Ishikawa (cell line): ENCODE data around the gene GNA15.

Experiments
- CEBPB ChIP-seq: IDR thresholded peaks from 2 replicates; pipeline ENCODE4 v1.6.1; 2012
- CREB1 ChIP-seq: IDR thresholded peaks from 2 replicates; pipeline ENCODE4 v1.6.1; 2012; ENCODE audit warnings: low read depth
- EGR1 ChIP-seq: IDR thresholded peaks from 2 replicates; pipeline ENCODE4 v1.6.1; 2012
- EP300 ChIP-seq: IDR thresholded peaks from 2 replicates; pipeline ENCODE4 v1.6.1; 2012; ENCODE audit warnings: borderline replicate concordance
- FOXM1 ChIP-seq: IDR thresholded peaks from 2 replicates; pipeline ENCODE4 v1.6.1; 2012; ENCODE audit warnings: low read depth, borderline replicate concordance
- NFIC ChIP-seq: IDR thresholded peaks from 2 replicates; pipeline ENCODE4 v1.6.1; 2012
- RAD21 ChIP-seq: IDR thresholded peaks from 2 replicates; pipeline ENCODE4 v1.6.1; 2012; ENCODE audit warnings: low read depth
- TAF1 ChIP-seq: IDR thresholded peaks from 2 replicates; pipeline ENCODE4 v1.6.1; 2012; ENCODE audit warnings: low read depth, mild to moderate bottlenecking
- TCF12 ChIP-seq: IDR thresholded peaks from 2 replicates; pipeline ENCODE4 v1.6.1; 2012; ENCODE audit warnings: low read depth
- TEAD4 ChIP-seq: IDR thresholded peaks from 2 replicates; pipeline ENCODE4 v1.6.1; 2012
- YY1 ChIP-seq: IDR thresholded peaks from 2 replicates; pipeline ENCODE4 v1.6.1; 2012; ENCODE audit warnings: low read depth
- ZBTB7A ChIP-seq: IDR thresholded peaks from 2 replicates; pipeline ENCODE4 v1.6.1; 2012; ENCODE audit warnings: low read depth
- TF ChIP-seq, protein P1 (sequence below): IDR thresholded peaks from 2 replicates; pipeline ENCODE4 v1.6.1; 2012
- TF ChIP-seq, protein P2 (sequence below): IDR thresholded peaks from 2 replicates; pipeline ENCODE4 v1.6.1; 2012
- TF ChIP-seq, protein P3 (sequence below): IDR thresholded peaks from 2 replicates; pipeline ENCODE4 v1.6.1; 2012; ENCODE audit warnings: low read depth, mild to moderate bottlenecking

Gene GNA15

DNA sequence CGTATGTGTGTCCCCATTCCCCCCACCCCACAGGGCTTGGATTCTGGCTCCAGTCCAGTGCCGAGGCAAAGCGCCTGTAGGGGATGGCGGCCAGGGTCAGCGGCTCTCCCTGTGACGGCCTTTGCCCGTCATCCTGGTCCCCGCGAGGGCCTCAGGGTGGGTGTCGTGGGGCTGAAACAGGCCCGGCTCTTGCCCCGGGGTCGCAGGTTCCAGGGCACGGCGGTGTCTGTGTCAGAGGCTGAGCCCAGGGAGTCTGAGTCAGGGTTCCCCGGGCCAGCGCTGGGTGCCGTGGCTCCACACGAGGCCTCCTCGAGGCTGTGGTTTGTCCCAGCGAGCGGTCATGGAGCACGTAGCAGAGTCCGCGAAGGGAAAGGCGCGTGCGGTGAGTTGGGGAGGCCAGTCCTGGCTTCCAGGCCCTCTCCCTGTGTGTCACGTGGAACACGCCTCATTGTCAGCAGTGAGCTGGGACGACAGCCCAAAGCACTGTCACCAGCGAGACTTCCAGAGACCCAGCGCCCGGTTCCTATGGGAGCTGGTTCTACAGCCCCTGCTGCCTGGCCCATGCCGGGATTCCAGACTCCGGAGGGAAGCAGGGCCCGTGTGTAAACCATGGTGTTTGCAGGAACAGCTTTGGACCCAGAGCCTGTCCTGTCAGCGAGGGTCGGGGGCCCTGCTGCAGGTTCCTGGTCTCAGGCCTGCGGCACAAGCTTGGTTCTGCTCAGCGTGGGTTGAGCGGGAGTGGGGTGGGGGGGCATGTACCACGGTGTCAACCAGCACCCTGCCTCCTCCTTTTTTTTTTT is 63.3 kb downstream of the GNA15 start:
- TF ChIP-seq CEBPB: no peak
- TF ChIP-seq ZBTB7A: no peak
- no peak for TF ChIP-seq NFIC
- TF ChIP-seq EP300: no peak
- no peak for TF ChIP-seq TCF12
- TF ChIP-seq RAD21: no peak
- TF ChIP-seq, protein P1, sequence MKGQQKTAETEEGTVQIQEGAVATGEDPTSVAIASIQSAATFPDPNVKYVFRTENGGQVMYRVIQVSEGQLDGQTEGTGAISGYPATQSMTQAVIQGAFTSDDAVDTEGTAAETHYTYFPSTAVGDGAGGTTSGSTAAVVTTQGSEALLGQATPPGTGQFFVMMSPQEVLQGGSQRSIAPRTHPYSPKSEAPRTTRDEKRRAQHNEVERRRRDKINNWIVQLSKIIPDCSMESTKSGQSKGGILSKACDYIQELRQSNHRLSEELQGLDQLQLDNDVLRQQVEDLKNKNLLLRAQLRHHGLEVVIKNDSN: no peak
- no peak for TF ChIP-seq EGR1
- TF ChIP-seq, protein P2, sequence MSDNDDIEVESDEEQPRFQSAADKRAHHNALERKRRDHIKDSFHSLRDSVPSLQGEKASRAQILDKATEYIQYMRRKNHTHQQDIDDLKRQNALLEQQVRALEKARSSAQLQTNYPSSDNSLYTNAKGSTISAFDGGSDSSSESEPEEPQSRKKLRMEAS: no peak

DNA sequence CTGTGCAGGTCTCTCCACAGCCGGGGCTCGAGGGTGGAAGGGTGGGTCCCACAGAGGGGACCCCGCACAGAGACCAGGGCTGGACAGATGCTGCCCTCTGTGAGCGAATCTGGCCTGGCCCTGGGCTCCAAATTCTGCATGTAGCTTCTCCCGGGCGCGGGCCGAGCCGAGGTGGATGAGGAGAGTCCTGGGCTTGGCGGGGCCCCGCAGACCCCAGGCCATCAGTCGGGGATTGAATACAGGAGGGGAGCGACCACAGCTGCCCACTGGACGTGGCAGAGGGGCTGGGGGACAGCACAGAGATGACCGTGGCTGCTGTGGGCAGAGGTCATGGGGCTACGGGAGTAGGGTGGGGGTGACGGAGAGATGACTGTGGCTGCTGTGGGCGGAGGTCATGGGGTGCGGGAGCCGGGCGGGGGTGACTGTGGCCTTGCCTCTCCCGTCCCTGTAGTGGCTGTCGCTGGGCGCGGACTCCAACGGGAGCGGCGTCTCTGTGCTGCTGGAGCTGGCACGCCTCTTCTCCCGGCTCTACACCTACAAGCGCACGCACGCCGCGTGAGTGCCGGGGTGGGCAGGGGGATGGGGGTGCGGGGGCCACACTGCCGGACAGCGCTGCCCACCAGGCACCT is 65.4 kb downstream of the GNA15 start:
- TF ChIP-seq CEBPB (no peak), ZBTB7A (no peak), EP300 (no peak), TAF1 (no peak), YY1 (no peak), NFIC (no peak), TEAD4 (no peak), FOXM1 (no peak), RAD21 (no peak), EGR1 (no peak), CREB1 (no peak), TCF12 (no peak)
- TF ChIP-seq, protein P3, sequence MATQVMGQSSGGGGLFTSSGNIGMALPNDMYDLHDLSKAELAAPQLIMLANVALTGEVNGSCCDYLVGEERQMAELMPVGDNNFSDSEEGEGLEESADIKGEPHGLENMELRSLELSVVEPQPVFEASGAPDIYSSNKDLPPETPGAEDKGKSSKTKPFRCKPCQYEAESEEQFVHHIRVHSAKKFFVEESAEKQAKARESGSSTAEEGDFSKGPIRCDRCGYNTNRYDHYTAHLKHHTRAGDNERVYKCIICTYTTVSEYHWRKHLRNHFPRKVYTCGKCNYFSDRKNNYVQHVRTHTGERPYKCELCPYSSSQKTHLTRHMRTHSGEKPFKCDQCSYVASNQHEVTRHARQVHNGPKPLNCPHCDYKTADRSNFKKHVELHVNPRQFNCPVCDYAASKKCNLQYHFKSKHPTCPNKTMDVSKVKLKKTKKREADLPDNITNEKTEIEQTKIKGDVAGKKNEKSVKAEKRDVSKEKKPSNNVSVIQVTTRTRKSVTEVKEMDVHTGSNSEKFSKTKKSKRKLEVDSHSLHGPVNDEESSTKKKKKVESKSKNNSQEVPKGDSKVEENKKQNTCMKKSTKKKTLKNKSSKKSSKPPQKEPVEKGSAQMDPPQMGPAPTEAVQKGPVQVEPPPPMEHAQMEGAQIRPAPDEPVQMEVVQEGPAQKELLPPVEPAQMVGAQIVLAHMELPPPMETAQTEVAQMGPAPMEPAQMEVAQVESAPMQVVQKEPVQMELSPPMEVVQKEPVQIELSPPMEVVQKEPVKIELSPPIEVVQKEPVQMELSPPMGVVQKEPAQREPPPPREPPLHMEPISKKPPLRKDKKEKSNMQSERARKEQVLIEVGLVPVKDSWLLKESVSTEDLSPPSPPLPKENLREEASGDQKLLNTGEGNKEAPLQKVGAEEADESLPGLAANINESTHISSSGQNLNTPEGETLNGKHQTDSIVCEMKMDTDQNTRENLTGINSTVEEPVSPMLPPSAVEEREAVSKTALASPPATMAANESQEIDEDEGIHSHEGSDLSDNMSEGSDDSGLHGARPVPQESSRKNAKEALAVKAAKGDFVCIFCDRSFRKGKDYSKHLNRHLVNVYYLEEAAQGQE: no peak
- TF ChIP-seq, protein P1: no peak
- TF ChIP-seq, protein P2: no peak

DNA sequence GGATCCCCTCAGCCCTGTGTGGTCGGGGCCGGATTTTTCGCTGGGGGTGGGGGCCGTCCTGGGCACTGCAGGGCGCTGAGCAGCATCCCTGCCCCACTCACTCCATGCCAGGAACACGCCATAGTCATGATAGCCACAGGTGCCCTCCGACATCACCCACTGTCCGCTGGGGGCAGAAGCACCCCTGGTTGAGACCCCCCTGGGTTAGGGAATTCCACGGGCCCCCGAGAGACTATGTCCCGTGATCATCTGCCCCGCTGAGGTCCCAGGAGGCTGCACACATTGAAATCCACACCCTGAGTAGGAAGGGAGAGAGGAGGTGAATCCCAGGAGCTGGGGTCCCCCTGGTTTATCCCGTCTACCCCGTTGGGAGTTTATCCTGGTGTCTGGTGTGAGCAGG is 66.1 kb downstream of the GNA15 start:
- TF ChIP-seq CREB1 (no peak), EP300 (no peak), NFIC (no peak), FOXM1 (no peak), CEBPB (no peak), TAF1 (no peak), RAD21 (no peak), YY1 (no peak), EGR1 (no peak), TCF12 (no peak), ZBTB7A (no peak), TEAD4 (no peak)
- TF ChIP-seq, protein P1: no peak
- TF ChIP-seq, protein P3: no peak
- TF ChIP-seq, protein P2: no peak

DNA sequence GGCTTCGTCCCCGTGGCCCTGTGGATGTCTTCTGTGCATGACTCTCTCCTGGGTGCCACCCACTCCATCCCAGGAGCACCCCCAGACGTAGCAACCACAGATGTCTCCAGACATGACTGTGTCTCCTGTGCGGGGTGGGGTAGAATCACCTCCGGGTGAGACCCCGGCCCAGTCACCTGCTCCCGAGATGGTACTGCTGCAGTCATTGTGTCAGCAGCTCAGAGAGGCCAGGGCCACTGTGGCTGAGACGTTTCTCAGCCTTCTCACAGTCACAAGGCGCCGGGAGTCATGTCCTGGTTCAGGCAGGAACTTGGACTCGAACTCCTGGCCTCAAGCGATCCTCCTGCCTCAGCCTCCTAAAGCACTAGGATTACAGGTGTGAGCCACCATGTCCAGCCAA is 66.5 kb downstream of the GNA15 start:
- TF ChIP-seq, protein P1: no peak
- TF ChIP-seq FOXM1 (no peak), YY1 (no peak), EP300 (no peak), TCF12 (no peak)
- TF ChIP-seq, protein P2: no peak
